ENCODE data around the gene RNF31. TPM values are rescaled to one million over a fixed set of nuclear protein-coding genes. Genes with fewer than 3 reads are reported as not detected.

RNF31 gene
- total RNA-seq, 4 donors from 2014 or later, result 19.0 to 38.9 (median 32.0) TPM

DNA sequence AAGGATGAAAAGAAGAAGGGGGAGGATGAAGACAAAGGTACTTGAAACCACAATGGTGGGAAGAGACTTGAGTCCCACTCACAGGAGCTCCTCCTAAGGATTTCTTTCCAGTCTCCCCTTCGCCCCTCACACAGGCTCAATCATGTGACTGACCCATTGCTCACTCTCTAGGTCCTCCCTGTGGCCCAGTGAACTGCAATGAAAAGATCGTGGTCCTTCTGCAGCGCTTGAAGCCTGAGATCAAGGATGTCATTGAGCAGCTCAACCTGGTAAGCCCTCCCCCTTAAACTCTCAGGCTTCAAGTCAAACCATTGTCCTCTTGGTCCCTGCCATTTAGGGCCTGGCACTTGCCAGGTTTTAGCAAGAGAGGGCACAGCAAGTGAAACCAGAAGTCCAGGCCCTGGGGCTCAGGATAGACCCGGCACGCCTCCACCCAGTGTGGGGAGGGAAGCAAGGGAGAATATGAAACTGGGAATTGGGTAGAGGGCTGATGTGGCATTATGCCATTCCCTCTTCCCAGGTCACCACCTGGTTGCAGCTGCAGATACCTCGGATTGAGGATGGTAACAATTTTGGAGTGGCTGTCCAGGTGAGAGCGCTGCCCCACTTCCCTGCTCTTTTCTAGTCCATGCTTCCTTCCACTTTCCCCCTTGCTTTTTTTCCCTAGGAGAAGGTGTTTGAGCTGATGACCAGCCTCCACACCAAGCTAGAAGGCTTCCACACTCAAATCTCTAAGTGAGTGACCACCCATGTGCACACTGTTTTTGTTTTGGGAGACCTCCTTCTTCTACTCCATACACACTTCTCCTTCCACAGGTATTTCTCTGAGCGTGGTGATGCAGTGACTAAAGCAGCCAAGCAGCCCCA is 9.5 kb upstream of the RNF31 start:
- TF ChIP-seq, protein P1, sequence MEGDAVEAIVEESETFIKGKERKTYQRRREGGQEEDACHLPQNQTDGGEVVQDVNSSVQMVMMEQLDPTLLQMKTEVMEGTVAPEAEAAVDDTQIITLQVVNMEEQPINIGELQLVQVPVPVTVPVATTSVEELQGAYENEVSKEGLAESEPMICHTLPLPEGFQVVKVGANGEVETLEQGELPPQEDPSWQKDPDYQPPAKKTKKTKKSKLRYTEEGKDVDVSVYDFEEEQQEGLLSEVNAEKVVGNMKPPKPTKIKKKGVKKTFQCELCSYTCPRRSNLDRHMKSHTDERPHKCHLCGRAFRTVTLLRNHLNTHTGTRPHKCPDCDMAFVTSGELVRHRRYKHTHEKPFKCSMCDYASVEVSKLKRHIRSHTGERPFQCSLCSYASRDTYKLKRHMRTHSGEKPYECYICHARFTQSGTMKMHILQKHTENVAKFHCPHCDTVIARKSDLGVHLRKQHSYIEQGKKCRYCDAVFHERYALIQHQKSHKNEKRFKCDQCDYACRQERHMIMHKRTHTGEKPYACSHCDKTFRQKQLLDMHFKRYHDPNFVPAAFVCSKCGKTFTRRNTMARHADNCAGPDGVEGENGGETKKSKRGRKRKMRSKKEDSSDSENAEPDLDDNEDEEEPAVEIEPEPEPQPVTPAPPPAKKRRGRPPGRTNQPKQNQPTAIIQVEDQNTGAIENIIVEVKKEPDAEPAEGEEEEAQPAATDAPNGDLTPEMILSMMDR (IDR thresholded peaks at IDR 0.05), result no peak
- TF ChIP-seq POLR2A (IDR thresholded peaks at IDR 0.05), result no peak
- H3K4me1 ChIP-seq, result peaks cover 0 to 64% (median 29%) of the 10 kb centered on the region in 3 donors
- H3K9me3 ChIP-seq, result no peaks in the 10 kb centered on the region
- H3K36me3 ChIP-seq, result peaks cover 0 to 28% of the 10 kb centered on the region in 2 donors
- H3K27ac ChIP-seq, result peak overlapping the region in 3 of 4 donors; percentile 94 to 95 (median 94)
- no peak overlapping the region for H3K4me3 ChIP-seq
- 87 to 94% methylated on average over 3 of the region's 8 CpGs for WGBS, 2 donors (ENCODE audit: low coverage in 1 of 2)
- no peak for ATAC-seq
- H3K27me3 ChIP-seq, result no peaks in the 10 kb centered on the region

DNA sequence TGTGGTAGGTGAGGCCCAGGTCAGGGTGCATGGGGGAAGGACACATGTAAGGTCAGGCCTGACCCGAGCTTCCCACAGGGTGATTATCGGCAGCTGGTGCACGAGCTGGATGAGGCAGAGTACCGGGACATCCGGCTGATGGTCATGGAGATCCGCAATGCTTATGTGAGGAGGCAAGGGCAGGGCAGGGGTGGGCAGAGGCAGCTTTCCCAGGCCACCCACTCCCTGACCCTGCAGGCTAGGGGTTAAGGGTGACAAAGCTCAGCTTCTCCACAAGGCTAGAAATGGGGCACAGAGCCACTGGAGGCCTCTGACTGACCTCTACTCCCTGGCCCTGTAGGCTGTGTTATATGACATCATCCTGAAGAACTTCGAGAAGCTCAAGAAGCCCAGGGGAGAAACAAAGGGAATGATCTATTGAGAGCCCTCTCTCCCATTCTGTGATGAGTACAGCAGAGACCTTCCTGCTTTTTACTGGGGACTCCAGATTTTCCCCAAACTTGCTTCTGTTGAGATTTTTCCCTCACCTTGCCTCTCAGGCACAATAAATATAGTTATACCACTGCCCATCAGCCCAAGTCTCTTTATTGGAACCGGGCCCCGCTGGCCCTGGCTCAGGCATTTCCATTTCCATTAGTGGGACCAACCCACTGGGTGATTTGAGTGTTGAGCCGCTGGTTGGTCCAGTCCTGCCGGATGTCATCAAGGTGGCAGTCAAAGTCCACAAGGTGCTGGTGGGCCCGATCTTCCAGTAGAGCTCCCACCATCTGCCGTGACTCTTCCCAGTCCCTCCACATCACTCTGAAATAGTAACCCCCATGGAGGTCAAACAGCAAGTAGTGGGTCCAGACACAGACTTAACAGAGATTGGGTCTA is 8.7 kb upstream of the RNF31 start:
- no peaks in the 10 kb centered on the region for H3K9me3 ChIP-seq
- WGBS, 2 donors (ENCODE audit: low coverage in 1 of 2), result 43 to 82% methylated on average over 1 to 5 of the region's 13 CpGs
- peaks cover 0 to 28% of the 10 kb centered on the region in 2 donors for H3K36me3 ChIP-seq
- no peaks in the 10 kb centered on the region for H3K27me3 ChIP-seq
- TF ChIP-seq POLR2AphosphoS5 (IDR thresholded peaks at IDR 0.05) (no peak), POLR2A (IDR thresholded peaks at IDR 0.05) (no peak), EP300 (IDR thresholded peaks at IDR 0.05) (no peak)
- TF ChIP-seq, protein P1 (IDR thresholded peaks at IDR 0.05), result no peak
- ATAC-seq, result no peak
- peak overlapping the region in 2 of 4 donors; percentile 94 for H3K27ac ChIP-seq
- H3K4me1 ChIP-seq, result peaks cover 0 to 68% (median 29%) of the 10 kb centered on the region in 3 donors
- no peak overlapping the region for H3K4me3 ChIP-seq

DNA sequence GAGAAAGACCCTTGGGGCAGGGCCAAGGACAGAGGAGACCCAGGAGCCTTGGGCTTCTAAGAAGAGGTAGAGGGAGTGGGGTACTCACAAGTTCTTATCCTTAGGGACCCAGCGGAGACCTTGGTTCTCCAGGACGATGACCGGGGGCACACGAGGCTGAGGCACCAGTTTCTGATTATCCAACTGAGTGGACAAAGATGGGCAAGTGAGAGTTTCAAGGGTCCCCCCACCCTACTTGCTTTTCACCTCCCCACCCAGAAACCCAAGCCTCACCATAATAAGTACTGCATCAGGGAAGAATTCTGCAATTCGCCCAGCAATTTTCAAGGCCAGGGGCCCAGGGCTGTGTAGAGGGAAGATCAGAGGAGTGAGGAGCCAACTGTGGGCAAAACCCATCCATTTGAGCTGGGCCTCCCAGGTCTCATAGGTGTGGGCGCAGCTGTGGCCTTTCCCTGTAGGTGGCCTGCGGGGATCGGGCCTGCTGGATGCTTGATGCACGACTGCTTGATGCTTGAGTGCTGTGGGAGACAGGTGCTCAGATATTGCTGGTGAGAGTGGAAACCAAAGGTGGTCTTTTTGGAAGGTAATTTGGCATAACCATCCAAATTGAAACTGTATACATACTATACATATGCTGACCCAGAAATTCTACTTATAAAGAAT is 7.9 kb upstream of the RNF31 start:
- Histone ChIP-seq H3K27ac (peak overlapping the region in 3 of 4 donors; percentile 34 to 94 (median 94)), H3K4me3 (peak overlapping the region in 1 of 2 donors; percentile 89), H3K27me3 (no peaks in the 10 kb centered on the region), H3K4me1 (peaks cover 0 to 75% (median 29%) of the 10 kb centered on the region in 3 donors), H3K36me3 (peaks cover 0 to 28% of the 10 kb centered on the region in 2 donors), H3K9me3 (no peaks in the 10 kb centered on the region)
- no peak for ATAC-seq
- TF ChIP-seq, protein P1 (IDR thresholded peaks at IDR 0.05), result no peak
- TF ChIP-seq POLR2A (IDR thresholded peaks at IDR 0.05) (no peak), EP300 (IDR thresholded peaks at IDR 0.05) (no peak), POLR2AphosphoS5 (IDR thresholded peaks at IDR 0.05) (no peak)
- 80 to 100% methylated on average over 2 to 5 of the region's 9 CpGs for whole genome bisulfite sequencing, 2 donors (ENCODE audit: low coverage in 1 of 2)

DNA sequence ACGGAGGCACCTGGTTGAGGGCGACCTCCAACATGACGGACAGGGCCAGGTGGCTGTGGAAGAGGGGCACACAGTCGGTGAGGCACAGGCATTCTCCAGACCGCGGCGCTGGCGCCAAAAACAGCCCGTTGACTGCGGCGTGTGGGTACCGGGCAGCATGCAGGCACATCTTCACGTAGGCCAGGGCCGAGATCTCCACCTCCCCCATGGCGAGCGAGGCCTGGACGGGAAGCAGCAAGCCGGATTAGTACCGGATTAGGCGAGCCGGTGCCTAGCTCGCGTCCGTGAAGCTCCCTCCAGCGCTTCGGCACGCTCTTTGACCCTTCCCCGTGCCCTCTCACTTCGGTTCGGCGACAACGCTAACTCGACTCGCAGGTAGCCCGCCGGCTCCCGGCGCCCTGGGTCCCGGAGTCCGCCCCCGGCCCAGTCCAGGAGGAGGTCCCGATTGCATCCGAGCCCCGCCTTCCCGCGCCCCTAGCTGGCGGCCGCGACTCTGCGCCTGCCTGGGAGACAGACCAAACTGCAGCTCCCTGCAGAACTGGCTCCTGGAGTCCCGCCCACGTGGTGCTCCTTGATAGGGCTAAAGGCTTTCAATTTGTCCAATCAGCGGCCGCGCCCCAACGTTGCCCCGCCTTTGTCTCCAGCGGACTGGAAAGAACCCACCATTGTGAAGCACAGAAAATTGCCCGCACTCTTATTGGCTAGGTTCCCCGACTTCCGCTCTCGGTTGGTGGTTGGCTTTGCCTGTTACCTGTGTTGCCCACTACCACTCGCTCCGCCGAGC is 6.0 kb upstream of the RNF31 start, which contains the start of gene EMC9:
Gene EMC9, minus strand, starts transcription at position 495 of the 784 bp plus-strand sequence. Its CDS starts 287 bp downstream, at position 208.
- Histone ChIP-seq H3K4me3 (peak within 1 kb of the TSS; percentile 41 to 89), H3K9me3 (no peaks in the 10 kb centered on the region), H3K4me1 (peaks cover 0 to 86% (median 39%) of the 10 kb centered on the region in 3 donors), H3K27ac (peak within 1 kb of the TSS; percentile 72 to 94 (median 94)), H3K36me3 (peaks cover 0 to 28% of the 10 kb centered on the region in 2 donors), H3K27me3 (no peaks in the 10 kb centered on the region)
- TF ChIP-seq, protein P1 (IDR thresholded peaks at IDR 0.05), result peak in 3 of 4 experiments; percentile 65 to 83 (median 73)
- TF ChIP-seq POLR2A (IDR thresholded peaks at IDR 0.05), result peak; percentile 68 to 78
- TF ChIP-seq EP300 (IDR thresholded peaks at IDR 0.05), result no peak
- peak; percentile 48 for TF ChIP-seq POLR2AphosphoS5 (IDR thresholded peaks at IDR 0.05)
- no CpG with 5 or more reads among the region's 65 CpGs for WGBS, 2 donors (ENCODE audit: low coverage in 1 of 2)
- peak; percentile 97 for ATAC-seq

Data from gastroesophageal sphincter (tissue), 4 donors.